Suprapubic skin (tissue), 4 donors: Measurements from ENCODE around the gene DSN1. TPM values are rescaled to one million over a fixed set of nuclear protein-coding genes. Genes with fewer than 3 reads are reported as not detected.
A peak's percentile ranks its signal among the peaks of the same experiment; 100 is the strongest.

Experiments used
- DNase-seq, 2 donors: peaks; one replicate each; pipeline ENCODE4 v3.0.0-alpha.2; 2019; ENCODE audit warnings: low spot score in 2 of 2
- H3K27ac ChIP-seq: fragments of 200-600 bp; sonication (generic); one replicate; pipeline ENCODE4 v1.5.1; 2019
- H3K27me3 ChIP-seq: fragments of 200-600 bp; sonication (generic); one replicate; pipeline ENCODE4 v1.5.1; 2019
- H3K36me3 ChIP-seq: fragments of 200-600 bp; sonication (generic); one replicate; pipeline ENCODE4 v1.5.1; 2019
- H3K4me1 ChIP-seq: fragments of 200-600 bp; sonication (generic); one replicate; pipeline ENCODE4 v1.5.1; 2019
- H3K4me3 ChIP-seq: fragments of 200-600 bp; sonication (generic); one replicate; pipeline ENCODE4 v1.5.1; 2019; ENCODE audit warnings: mild to moderate bottlenecking
- H3K9me3 ChIP-seq: fragments of 200-600 bp; sonication (generic); one replicate; pipeline ENCODE4 v1.5.1; 2019
- CTCF ChIP-seq, 2 donors: fragments of 200-600 bp in 1 of 2; fragments of 450-650 bp in 1 of 2; sonication (generic) in 1 of 2; IDR thresholded peaks; one replicate each; pipeline ENCODE4 v1.5.1; 2016 to 2019; ENCODE audit warnings: antibody characterized with exemption in 2 of 2, mild to moderate bottlenecking in 1 of 2, moderate library complexity in 1 of 2
- EP300 ChIP-seq: sonication (generic); formaldehyde crosslinking; IDR thresholded peaks from one replicate; pipeline ENCODE4 v1.6.1; 2017; ENCODE audit warnings: antibody characterized with exemption
- POLR2A ChIP-seq, 2 donors: fragments of 450-650 bp; IDR thresholded peaks; one replicate each; pipeline ENCODE4 v1.6.1; 2017; ENCODE audit warnings: antibody characterized with exemption in 2 of 2, mild to moderate bottlenecking in 2 of 2, moderate library complexity in 2 of 2
- POLR2AphosphoS5 ChIP-seq, 3 donors: sonication (generic); formaldehyde crosslinking; IDR thresholded peaks; one replicate each; pipeline ENCODE4 v1.6.1; 2017; ENCODE audit warnings: antibody characterized with exemption in 3 of 3
- WGBS: methylation state at CpG from one replicate; pipeline ENCODE4 v1.1.5; 2018; 5-methylcytosine and 5-hydroxymethylcytosine counted together
- total RNA-seq, 4 donors: library from RNA; depleted of rRNA; stranded (reverse); fragments of >200 nt; gene quantifications; one replicate each; pipeline ENCODE4 v1.1.0, GENCODE V29; 2016

Gene DSN1, protein sequence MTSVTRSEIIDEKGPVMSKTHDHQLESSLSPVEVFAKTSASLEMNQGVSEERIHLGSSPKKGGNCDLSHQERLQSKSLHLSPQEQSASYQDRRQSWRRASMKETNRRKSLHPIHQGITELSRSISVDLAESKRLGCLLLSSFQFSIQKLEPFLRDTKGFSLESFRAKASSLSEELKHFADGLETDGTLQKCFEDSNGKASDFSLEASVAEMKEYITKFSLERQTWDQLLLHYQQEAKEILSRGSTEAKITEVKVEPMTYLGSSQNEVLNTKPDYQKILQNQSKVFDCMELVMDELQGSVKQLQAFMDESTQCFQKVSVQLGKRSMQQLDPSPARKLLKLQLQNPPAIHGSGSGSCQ
- 10 to 100 TPM in 1 of 4 donors, 1 to 10 TPM in 3; 6.7 to 13.5 (median 9.6) TPM for total RNA-seq

GRCh38 chr20:36773597-36774390 lies at the start of gene DSN1:
DSN1 (minus strand) TSS chr20:36773763; CDS start chr20:36771458, 2,305 bp downstream.
- peak within 1 kb of the TSS; percentile 71 for H3K4me3 ChIP-seq
- H3K27ac ChIP-seq, result peak within 1 kb of the TSS; percentile 94
- WGBS, result 0% methylated on average over 43 of the region's 61 CpGs
- H3K27me3 ChIP-seq, result no peaks in the 10 kb centered on the region
- H3K36me3 ChIP-seq, result no peaks in the 10 kb centered on the region
- TF ChIP-seq POLR2AphosphoS5 (IDR thresholded peaks at IDR 0.05) (peak in 2 of 3 donors; percentile 3 to 55), POLR2A (IDR thresholded peaks at IDR 0.05) (peak; percentile 17 to 35), CTCF (IDR thresholded peaks at IDR 0.05) (peak in 1 of 2 donors; percentile 43), EP300 (no peak)
- no peaks in the 10 kb centered on the region for H3K9me3 ChIP-seq
- H3K4me1 ChIP-seq, result peaks cover 35% of the 10 kb centered on the region
- DNase-seq, result peak; percentile 98 to 99

- WGBS, result 30% methylated on average over 5 of the region's 5 CpGs
- H3K27ac ChIP-seq, result peak overlapping the region; percentile 15
- no peaks in the 10 kb centered on the region for H3K27me3 ChIP-seq
- H3K4me1 ChIP-seq, result peaks cover 42% of the 10 kb centered on the region
- H3K4me3 ChIP-seq, result no peak overlapping the region
- no peak for DNase-seq
- H3K36me3 ChIP-seq, result peaks cover 17% of the 10 kb centered on the region
- no peaks in the 10 kb centered on the region for H3K9me3 ChIP-seq
- no peak for TF ChIP-seq CTCF (IDR thresholded peaks at IDR 0.05)
- TF ChIP-seq EP300, result no peak
- no peak for TF ChIP-seq POLR2A (IDR thresholded peaks at IDR 0.05)
- TF ChIP-seq POLR2AphosphoS5 (IDR thresholded peaks at IDR 0.05), result no peak
Measured at GRCh38 chr20:36823121-36823520, 49.6 kb upstream of the DSN1 start.

DNA sequence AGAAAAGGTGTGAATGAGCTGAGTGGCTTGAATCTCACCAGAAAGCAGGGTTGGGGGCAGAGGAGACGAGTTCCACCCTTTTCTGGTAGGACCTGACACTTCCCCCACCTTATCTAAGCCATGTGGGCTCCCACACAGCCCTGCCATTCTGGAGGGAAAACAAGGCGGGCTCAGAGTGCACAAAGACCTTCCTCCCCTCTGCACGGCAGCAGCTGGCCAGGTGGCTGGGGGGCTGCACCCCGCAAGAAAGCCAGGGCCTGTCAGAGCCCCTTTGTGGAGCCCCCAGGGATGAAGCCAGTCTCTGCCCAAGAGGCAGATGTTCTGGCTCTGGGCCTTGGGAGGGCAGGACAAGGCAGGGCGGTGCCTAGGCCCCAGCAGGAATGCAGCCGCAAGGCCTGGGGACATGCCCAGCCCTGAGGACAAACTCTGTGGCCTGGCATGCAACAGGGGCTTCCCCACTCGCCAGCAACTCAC lies 48.4 kb upstream of the DSN1 start:
- peaks cover 42% of the 10 kb centered on the region for H3K4me1 ChIP-seq
- H3K36me3 ChIP-seq, result peaks cover 8% of the 10 kb centered on the region
- no peak for DNase-seq
- no peak overlapping the region for H3K4me3 ChIP-seq
- no peaks in the 10 kb centered on the region for H3K27me3 ChIP-seq
- H3K9me3 ChIP-seq, result no peaks in the 10 kb centered on the region
- H3K27ac ChIP-seq, result no peak overlapping the region
- no peak for TF ChIP-seq CTCF (IDR thresholded peaks at IDR 0.05)
- no peak for TF ChIP-seq POLR2AphosphoS5 (IDR thresholded peaks at IDR 0.05)
- no peak for TF ChIP-seq POLR2A (IDR thresholded peaks at IDR 0.05)
- TF ChIP-seq EP300, result no peak
- 50% methylated on average over 3 of the region's 7 CpGs for WGBS

GRCh38 chr20:36820928-36821327 lies 47.4 kb upstream of the DSN1 start:
- WGBS, result 89% methylated on average over 5 of the region's 5 CpGs
- no peak overlapping the region for H3K27ac ChIP-seq

More at GRCh38 chr20:36820928-36821327, 47.4 kb upstream of the DSN1 start:
- Histone ChIP-seq H3K4me3 (no peak overlapping the region), H3K36me3 (peaks cover 18% of the 10 kb centered on the region), H3K9me3 (no peaks in the 10 kb centered on the region), H3K27me3 (no peaks in the 10 kb centered on the region), H3K4me1 (peaks cover 42% of the 10 kb centered on the region)
- TF ChIP-seq POLR2A (IDR thresholded peaks at IDR 0.05), result no peak
- TF ChIP-seq POLR2AphosphoS5 (IDR thresholded peaks at IDR 0.05), result no peak
- TF ChIP-seq EP300, result no peak
- no peak for TF ChIP-seq CTCF (IDR thresholded peaks at IDR 0.05)
- no peak for DNase-seq
